ENCODE results near the gene SLC44A4. TPM values are rescaled to one million over a fixed set of nuclear protein-coding genes. Genes with fewer than 3 reads are reported as not detected.
A peak's percentile ranks its signal among the peaks of the same experiment; 100 is the strongest.

The SLC44A4 gene
- total RNA-seq (2014; rRNA removed; shearing (Covaris generic); ENCODE audit: low replicate concordance) = not detected in 2 replicates

DNA sequence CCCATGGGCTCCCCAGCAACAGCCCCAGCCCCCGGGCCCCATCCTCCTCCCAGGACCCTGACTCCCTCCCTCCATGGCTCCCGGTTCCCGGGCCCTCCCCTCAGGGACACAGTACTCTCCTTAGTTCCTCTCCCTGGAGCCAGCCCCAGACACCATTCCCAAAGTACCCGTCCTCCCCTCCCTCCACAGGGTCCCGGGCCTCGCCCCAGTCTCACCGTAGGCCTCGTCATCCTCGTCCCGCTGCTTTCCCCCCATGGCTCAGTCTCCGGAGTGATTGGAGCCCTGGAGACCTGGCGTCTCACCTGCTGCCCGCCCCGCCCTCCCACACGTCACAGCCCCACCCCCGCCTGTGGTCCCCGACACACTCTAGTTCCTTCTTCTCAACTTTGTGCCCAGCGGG is at the start of gene SLC44A4:
Gene SLC44A4, minus strand, starts transcription at position 272 of the 400 bp plus-strand sequence. Its CDS starts 17 bp downstream, at position 255.
- Histone ChIP-seq H3K9me2 (replicated peaks; ENCODE audit: insufficient read depth, low read length) (no peaks in the 10 kb centered on the region), H3K27ac (ENCODE audit: low read length) (no peak within 1 kb of the TSS), H3K4me2 (ENCODE audit: low read depth, low read length, poor library complexity, severe bottlenecking) (no peak within 1 kb of the TSS), H3K9me3 (ENCODE audit: low read length) (no peaks in the 10 kb centered on the region), H4K20me1 (ENCODE audit: insufficient read depth, low read depth, low read length) (no peaks in the 10 kb centered on the region), H3K27me3 (ENCODE audit: low read length) (no peaks in the 10 kb centered on the region), H3K36me3 (ENCODE audit: insufficient read depth, low read length) (peaks cover 13% of the 10 kb centered on the region), H3K4me1 (ENCODE audit: low read length) (no peaks in the 10 kb centered on the region), H3K79me2 (ENCODE audit: low read length) (no peaks in the 10 kb centered on the region), H3K4me3 (ENCODE audit: low read length) (no peak within 1 kb of the TSS), H3K9ac (ENCODE audit: low read length) (no peak within 1 kb of the TSS), H2AFZ (ENCODE audit: low read length) (no peak within 1 kb of the TSS)
- DNase-seq = no peak

DNA sequence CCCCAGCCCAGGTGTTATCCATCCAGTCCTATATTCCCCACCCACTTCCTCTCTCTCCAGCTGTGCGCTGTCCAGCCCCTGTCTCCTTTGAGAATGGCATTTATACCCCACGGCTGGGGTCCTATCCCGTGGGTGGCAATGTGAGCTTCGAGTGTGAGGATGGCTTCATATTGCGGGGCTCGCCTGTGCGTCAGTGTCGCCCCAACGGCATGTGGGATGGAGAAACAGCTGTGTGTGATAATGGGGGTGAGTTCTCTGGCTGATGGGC is 49.8 kb upstream of the SLC44A4 start:
- no peak overlapping the region for H3K9ac ChIP-seq (ENCODE audit: low read length)

DNA sequence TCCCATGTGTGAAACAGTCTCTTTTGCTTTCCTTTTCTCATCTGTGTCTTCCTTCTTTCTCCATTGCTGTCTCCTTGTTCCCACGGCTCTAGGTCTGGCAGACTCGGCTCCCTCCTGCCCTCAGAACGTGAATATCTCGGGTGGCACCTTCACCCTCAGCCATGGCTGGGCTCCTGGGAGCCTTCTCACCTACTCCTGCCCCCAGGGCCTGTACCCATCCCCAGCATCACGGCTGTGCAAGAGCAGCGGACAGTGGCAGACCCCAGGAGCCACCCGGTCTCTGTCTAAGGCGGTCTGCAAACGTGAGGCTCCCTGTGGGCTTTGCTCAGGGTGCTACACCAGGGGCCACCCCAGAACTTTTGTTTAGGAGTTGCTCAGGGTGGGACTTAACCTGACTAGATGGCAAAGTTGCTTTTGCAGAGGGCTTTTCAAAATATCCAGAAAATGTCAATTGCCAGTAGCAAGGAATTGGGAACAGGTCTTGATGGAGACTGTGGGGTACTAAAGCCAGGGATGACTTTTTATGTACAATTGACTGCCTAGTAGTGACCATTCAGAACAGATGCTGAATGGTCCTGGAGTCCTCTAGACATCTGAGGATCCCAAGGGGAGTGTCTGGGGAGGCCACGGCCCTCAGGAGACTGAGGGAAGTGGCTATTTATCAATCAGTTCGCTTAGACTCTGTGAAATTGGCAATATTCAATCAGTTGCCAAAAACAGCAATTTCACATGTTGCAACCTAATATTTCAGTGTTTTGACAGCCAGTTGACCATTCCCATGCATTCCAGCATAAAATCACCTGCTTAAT is 49.3 kb upstream of the SLC44A4 start:
- no peak overlapping the region for H3K9ac ChIP-seq (ENCODE audit: low read length)
- no peaks in the 10 kb centered on the region for H3K9me2 ChIP-seq (replicated peaks; ENCODE audit: insufficient read depth, low read length)
- H3K4me2 ChIP-seq (ENCODE audit: low read depth, low read length, poor library complexity, severe bottlenecking) = no peak overlapping the region
- H3K4me3 ChIP-seq (ENCODE audit: low read length) = no peak overlapping the region
- H2AFZ ChIP-seq (ENCODE audit: low read length) = no peak overlapping the region
- no peaks in the 10 kb centered on the region for H3K36me3 ChIP-seq (ENCODE audit: insufficient read depth, low read length)
- DNase-seq = no peak
- H3K9me3 ChIP-seq (ENCODE audit: low read length) = no peaks in the 10 kb centered on the region
- H3K27ac ChIP-seq (ENCODE audit: low read length) = no peak overlapping the region
- H3K79me2 ChIP-seq (ENCODE audit: low read length) = no peaks in the 10 kb centered on the region
- no peaks in the 10 kb centered on the region for H3K27me3 ChIP-seq (ENCODE audit: low read length)
- H3K4me1 ChIP-seq (ENCODE audit: low read length) = no peaks in the 10 kb centered on the region
- no peaks in the 10 kb centered on the region for H4K20me1 ChIP-seq (ENCODE audit: insufficient read depth, low read depth, low read length)

More for the DNA sequence above, 49.8 kb upstream of the SLC44A4 start:
- H3K4me2 ChIP-seq (ENCODE audit: low read depth, low read length, poor library complexity, severe bottlenecking) = no peak overlapping the region
- H4K20me1 ChIP-seq (ENCODE audit: insufficient read depth, low read depth, low read length) = no peaks in the 10 kb centered on the region
- no peaks in the 10 kb centered on the region for H3K27me3 ChIP-seq (ENCODE audit: low read length)
- no peaks in the 10 kb centered on the region for H3K9me3 ChIP-seq (ENCODE audit: low read length)
- H2AFZ ChIP-seq (ENCODE audit: low read length) = no peak overlapping the region
- no peaks in the 10 kb centered on the region for H3K4me1 ChIP-seq (ENCODE audit: low read length)
- H3K79me2 ChIP-seq (ENCODE audit: low read length) = no peaks in the 10 kb centered on the region
- H3K27ac ChIP-seq (ENCODE audit: low read length) = no peak overlapping the region
- H3K4me3 ChIP-seq (ENCODE audit: low read length) = no peak overlapping the region
- no peaks in the 10 kb centered on the region for H3K36me3 ChIP-seq (ENCODE audit: insufficient read depth, low read length)
- DNase-seq = no peak
- no peaks in the 10 kb centered on the region for H3K9me2 ChIP-seq (replicated peaks; ENCODE audit: insufficient read depth, low read length)

DNA sequence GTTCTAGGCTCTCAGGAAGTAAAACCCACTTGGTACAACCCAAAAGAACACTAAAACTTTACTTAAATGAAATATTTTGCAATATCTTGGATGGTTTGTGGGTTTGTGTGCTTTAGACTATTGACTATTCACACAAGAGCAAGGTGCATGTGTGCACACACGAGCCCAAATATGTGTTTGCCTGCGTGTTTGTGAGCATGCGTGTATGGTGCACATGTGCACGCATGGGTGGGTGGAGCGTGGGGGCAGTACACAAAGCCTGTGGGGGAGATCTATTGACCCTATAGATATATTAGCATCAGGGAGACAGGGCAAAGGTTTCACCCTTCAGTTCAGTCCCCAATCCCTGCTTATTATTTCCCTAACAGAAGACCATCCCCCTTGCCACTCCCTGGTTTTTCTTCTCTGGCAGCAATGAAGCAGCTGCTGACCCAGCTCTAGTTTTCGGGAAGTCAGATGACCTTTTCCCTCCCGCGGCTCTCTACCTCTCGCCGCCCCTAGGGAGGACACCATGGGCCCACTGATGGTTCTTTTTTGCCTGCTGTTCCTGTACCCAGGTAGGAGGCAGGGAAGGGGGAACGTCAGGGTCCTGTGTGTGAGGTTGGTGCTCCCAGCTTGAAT is 48.6 kb upstream of the SLC44A4 start, which contains the start of gene C2:
Gene C2, plus strand, starts transcription at position 476 of the 621 bp plus-strand sequence. Its CDS starts 36 bp downstream, at position 512.
- no peak for DNase-seq
- H3K27me3 ChIP-seq (ENCODE audit: low read length) = no peaks in the 10 kb centered on the region
- no peak within 1 kb of the TSS for H3K27ac ChIP-seq (ENCODE audit: low read length)
- no peaks in the 10 kb centered on the region for H3K9me2 ChIP-seq (replicated peaks; ENCODE audit: insufficient read depth, low read length)
- H3K9ac ChIP-seq (ENCODE audit: low read length) = no peak within 1 kb of the TSS
- no peak within 1 kb of the TSS for H2AFZ ChIP-seq (ENCODE audit: low read length)
- no peak within 1 kb of the TSS for H3K4me3 ChIP-seq (ENCODE audit: low read length)
- H3K36me3 ChIP-seq (ENCODE audit: insufficient read depth, low read length) = no peaks in the 10 kb centered on the region
- H4K20me1 ChIP-seq (ENCODE audit: insufficient read depth, low read depth, low read length) = no peaks in the 10 kb centered on the region
- no peaks in the 10 kb centered on the region for H3K9me3 ChIP-seq (ENCODE audit: low read length)
- H3K79me2 ChIP-seq (ENCODE audit: low read length) = no peaks in the 10 kb centered on the region
- H3K4me2 ChIP-seq (ENCODE audit: low read depth, low read length, poor library complexity, severe bottlenecking) = no peak within 1 kb of the TSS
- H3K4me1 ChIP-seq (ENCODE audit: low read length) = no peaks in the 10 kb centered on the region

DNA sequence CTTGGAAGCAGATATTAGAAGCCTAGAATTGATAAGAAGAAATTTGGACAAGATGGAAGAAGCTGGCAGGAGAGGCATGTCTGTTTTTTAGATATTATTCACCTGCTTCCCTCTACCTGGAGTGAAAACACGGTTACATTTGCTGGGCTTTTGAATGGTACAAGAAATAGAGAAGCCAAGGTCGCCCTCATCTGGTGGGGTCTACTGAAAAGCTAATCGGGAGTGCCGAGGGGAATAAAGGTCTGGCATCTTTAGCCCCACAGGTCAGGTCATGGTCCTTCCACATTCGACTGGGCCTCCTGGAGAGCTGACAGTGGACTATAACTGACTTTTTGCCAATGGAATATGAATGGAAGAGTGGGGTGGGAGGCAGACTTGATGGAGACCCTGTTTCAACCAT is 44.1 kb upstream of the SLC44A4 start:
- H2AFZ ChIP-seq (ENCODE audit: low read length) = no peak overlapping the region
- H3K27me3 ChIP-seq (ENCODE audit: low read length) = no peaks in the 10 kb centered on the region
- H3K27ac ChIP-seq (ENCODE audit: low read length) = no peak overlapping the region
- H3K9ac ChIP-seq (ENCODE audit: low read length) = no peak overlapping the region
- H3K4me2 ChIP-seq (ENCODE audit: low read depth, low read length, poor library complexity, severe bottlenecking) = no peak overlapping the region
- H3K4me1 ChIP-seq (ENCODE audit: low read length) = no peaks in the 10 kb centered on the region
- H3K4me3 ChIP-seq (ENCODE audit: low read length) = no peak overlapping the region
- H4K20me1 ChIP-seq (ENCODE audit: insufficient read depth, low read depth, low read length) = no peaks in the 10 kb centered on the region
- no peaks in the 10 kb centered on the region for H3K9me3 ChIP-seq (ENCODE audit: low read length)
- DNase-seq = peak; percentile 61
- no peaks in the 10 kb centered on the region for H3K9me2 ChIP-seq (replicated peaks; ENCODE audit: insufficient read depth, low read length)
- H3K36me3 ChIP-seq (ENCODE audit: insufficient read depth, low read length) = no peaks in the 10 kb centered on the region
- H3K79me2 ChIP-seq (ENCODE audit: low read length) = no peaks in the 10 kb centered on the region

DNA sequence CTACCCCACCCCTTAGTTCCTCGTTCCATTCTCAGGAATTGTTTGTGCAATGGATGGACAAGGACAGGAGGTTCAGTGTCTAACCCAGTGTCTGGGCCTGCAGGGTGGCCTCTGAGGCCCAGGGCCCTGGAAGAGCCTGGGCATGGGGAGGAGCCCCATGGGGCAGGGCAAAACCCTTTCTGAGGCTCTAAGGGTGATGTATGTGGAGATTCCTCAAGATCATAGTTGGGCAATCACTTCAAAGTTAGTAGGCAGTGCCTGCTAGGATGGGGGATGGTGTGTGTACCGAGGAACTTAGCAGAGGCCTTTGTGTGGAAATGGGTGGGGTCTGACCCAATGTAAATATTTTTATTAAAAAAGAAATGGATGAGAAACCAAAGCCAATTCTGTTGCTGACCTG is 42.0 kb upstream of the SLC44A4 start:
- Histone ChIP-seq H3K4me1 (ENCODE audit: low read length) (no peaks in the 10 kb centered on the region), H2AFZ (ENCODE audit: low read length) (no peak overlapping the region), H3K9ac (ENCODE audit: low read length) (no peak overlapping the region)

DNA sequence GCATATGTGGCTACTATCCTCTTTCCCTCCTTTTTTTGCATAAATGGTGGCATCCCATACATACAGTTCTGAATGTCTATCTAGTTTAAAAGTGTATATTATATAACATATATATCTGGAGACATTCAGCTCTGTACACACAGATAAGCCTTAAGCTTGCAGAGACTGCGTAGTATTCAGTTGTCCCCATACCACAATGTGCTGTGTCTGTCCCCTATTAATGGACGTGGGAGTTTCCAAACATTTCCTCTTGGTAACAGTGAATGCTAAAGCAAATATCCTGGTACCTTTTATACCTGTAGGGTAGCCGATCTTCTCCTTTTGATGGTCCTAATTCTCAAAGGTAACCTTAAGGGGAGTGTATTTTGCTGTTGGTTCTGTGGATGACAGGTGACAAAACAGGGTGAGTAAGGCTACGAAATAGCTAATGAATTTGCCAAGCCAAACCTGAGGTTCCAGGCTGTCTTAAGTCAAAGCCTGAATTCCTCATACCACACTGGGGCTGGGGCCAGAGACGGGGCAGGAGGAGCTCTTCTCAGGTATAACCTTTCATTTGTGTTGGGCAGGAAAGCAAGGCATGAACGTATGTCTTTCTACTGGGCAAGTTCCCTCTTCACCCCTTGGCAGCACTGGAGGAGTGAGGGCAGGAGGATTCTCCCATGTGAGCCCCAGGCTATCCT is 41.0 kb upstream of the SLC44A4 start:
- Histone ChIP-seq H3K27ac (ENCODE audit: low read length) (no peak overlapping the region), H3K9me3 (ENCODE audit: low read length) (no peaks in the 10 kb centered on the region), H3K27me3 (ENCODE audit: low read length) (no peaks in the 10 kb centered on the region), H3K36me3 (ENCODE audit: insufficient read depth, low read length) (no peaks in the 10 kb centered on the region), H3K4me3 (ENCODE audit: low read length) (no peak overlapping the region), H3K4me1 (ENCODE audit: low read length) (no peaks in the 10 kb centered on the region), H4K20me1 (ENCODE audit: insufficient read depth, low read depth, low read length) (no peaks in the 10 kb centered on the region), H3K79me2 (ENCODE audit: low read length) (no peaks in the 10 kb centered on the region), H3K4me2 (ENCODE audit: low read depth, low read length, poor library complexity, severe bottlenecking) (no peak overlapping the region), H2AFZ (ENCODE audit: low read length) (no peak overlapping the region), H3K9me2 (replicated peaks; ENCODE audit: insufficient read depth, low read length) (no peaks in the 10 kb centered on the region), H3K9ac (ENCODE audit: low read length) (no peak overlapping the region)
- no peak for DNase-seq

More for the DNA sequence above, 42.0 kb upstream of the SLC44A4 start:
- no peak overlapping the region for H3K4me2 ChIP-seq (ENCODE audit: low read depth, low read length, poor library complexity, severe bottlenecking)
- H3K27me3 ChIP-seq (ENCODE audit: low read length) = no peaks in the 10 kb centered on the region
- H3K36me3 ChIP-seq (ENCODE audit: insufficient read depth, low read length) = no peaks in the 10 kb centered on the region
- no peaks in the 10 kb centered on the region for H3K79me2 ChIP-seq (ENCODE audit: low read length)
- no peaks in the 10 kb centered on the region for H3K9me3 ChIP-seq (ENCODE audit: low read length)
- H3K27ac ChIP-seq (ENCODE audit: low read length) = no peak overlapping the region
- no peaks in the 10 kb centered on the region for H4K20me1 ChIP-seq (ENCODE audit: insufficient read depth, low read depth, low read length)
- no peak for DNase-seq
- H3K4me3 ChIP-seq (ENCODE audit: low read length) = no peak overlapping the region
- H3K9me2 ChIP-seq (replicated peaks; ENCODE audit: insufficient read depth, low read length) = no peaks in the 10 kb centered on the region

DNA sequence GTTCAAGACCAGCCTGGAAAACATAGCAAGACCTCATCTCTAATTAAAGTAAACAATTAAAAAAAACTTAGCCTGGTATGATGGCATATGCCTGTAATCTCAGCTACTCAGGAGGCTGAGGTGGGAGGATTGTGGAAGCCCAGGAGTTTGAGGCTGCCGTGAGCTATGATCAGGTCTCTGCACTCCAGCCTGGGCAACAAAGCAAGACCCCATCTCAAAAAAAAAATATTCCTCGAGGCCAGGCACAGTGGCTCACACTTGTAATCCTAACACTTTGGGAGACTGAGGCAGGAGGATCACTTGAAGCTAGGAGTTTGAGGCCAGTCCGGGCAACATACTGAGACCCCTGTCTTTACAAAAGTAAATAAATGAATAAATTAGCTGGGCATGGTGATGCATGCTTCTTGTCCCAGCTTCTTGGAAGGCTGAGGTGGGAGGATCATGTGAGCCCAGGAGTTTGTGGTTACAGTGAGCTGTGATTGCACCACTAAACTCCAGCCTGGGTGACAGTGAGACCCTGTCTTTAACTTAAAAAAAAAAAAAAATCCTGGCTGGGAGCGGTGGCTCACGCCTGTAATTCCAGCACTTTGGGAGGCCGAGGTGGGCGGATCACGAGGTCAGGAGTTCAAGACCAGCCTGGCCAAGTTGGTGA is 39.4 kb upstream of the SLC44A4 start:
- H3K4me3 ChIP-seq (ENCODE audit: low read length) = no peak overlapping the region
- H3K79me2 ChIP-seq (ENCODE audit: low read length) = no peaks in the 10 kb centered on the region
- no peaks in the 10 kb centered on the region for H3K27me3 ChIP-seq (ENCODE audit: low read length)
- H3K9me3 ChIP-seq (ENCODE audit: low read length) = no peaks in the 10 kb centered on the region
- H3K9ac ChIP-seq (ENCODE audit: low read length) = no peak overlapping the region
- H3K36me3 ChIP-seq (ENCODE audit: insufficient read depth, low read length) = no peaks in the 10 kb centered on the region
- no peaks in the 10 kb centered on the region for H4K20me1 ChIP-seq (ENCODE audit: insufficient read depth, low read depth, low read length)
- H3K4me1 ChIP-seq (ENCODE audit: low read length) = no peaks in the 10 kb centered on the region
- no peak overlapping the region for H3K27ac ChIP-seq (ENCODE audit: low read length)
- no peaks in the 10 kb centered on the region for H3K9me2 ChIP-seq (replicated peaks; ENCODE audit: insufficient read depth, low read length)
- no peak overlapping the region for H3K4me2 ChIP-seq (ENCODE audit: low read depth, low read length, poor library complexity, severe bottlenecking)
- no peak for DNase-seq
- no peak overlapping the region for H2AFZ ChIP-seq (ENCODE audit: low read length)
